IMR-90 (cell line): ENCODE results near the gene ABHD17B.

ENCODE experiments used
- BHLHE40 ChIP-seq: fragments of 150-350 bp; IDR thresholded peaks from 2 replicates; pipeline ENCODE4 v1.6.1; 2016; ENCODE audit warnings: mild to moderate bottlenecking, low read depth, low read length
- MAFK ChIP-seq: IDR thresholded peaks from 2 replicates; pipeline ENCODE4 v1.6.1; 2012; ENCODE audit warnings: low read depth, low read length, improper control_type of control experiment
- POLR2A ChIP-seq: IDR thresholded peaks from 2 replicates; pipeline ENCODE4 v1.6.1; 2012; ENCODE audit warnings: mild to moderate bottlenecking, low read depth, low read length
- RAD21 ChIP-seq: IDR thresholded peaks from 2 replicates; pipeline ENCODE4 v1.6.1; 2012; ENCODE audit warnings: low read length, improper control_type of control experiment
- RFX5 ChIP-seq: IDR thresholded peaks from 2 replicates; pipeline ENCODE4 v1.8.0; 2012; ENCODE audit warnings: low read depth, mild to moderate bottlenecking, low read length, moderate library complexity
- SMC3 ChIP-seq: fragments of 150-350 bp; IDR thresholded peaks from 2 replicates; pipeline ENCODE4 v1.6.1; 2016; ENCODE audit warnings: low read depth, mild to moderate bottlenecking, antibody characterized with exemption, low read length, moderate library complexity
- TF ChIP-seq, protein P1 (sequence below): conservative IDR thresholded peaks from 2 replicates; pipeline ENCODE4 v1.5.1; 2012; ENCODE audit warnings: mild to moderate bottlenecking, low read depth, low read length, improper control_type of control experiment
- TF ChIP-seq, protein P2 (sequence below): fragments of 150-350 bp; IDR thresholded peaks from 2 replicates; pipeline ENCODE4 v1.6.1; 2017; ENCODE audit warnings: mild to moderate bottlenecking, antibody characterized with exemption, low read length, low read depth

- TF ChIP-seq, protein P1, sequence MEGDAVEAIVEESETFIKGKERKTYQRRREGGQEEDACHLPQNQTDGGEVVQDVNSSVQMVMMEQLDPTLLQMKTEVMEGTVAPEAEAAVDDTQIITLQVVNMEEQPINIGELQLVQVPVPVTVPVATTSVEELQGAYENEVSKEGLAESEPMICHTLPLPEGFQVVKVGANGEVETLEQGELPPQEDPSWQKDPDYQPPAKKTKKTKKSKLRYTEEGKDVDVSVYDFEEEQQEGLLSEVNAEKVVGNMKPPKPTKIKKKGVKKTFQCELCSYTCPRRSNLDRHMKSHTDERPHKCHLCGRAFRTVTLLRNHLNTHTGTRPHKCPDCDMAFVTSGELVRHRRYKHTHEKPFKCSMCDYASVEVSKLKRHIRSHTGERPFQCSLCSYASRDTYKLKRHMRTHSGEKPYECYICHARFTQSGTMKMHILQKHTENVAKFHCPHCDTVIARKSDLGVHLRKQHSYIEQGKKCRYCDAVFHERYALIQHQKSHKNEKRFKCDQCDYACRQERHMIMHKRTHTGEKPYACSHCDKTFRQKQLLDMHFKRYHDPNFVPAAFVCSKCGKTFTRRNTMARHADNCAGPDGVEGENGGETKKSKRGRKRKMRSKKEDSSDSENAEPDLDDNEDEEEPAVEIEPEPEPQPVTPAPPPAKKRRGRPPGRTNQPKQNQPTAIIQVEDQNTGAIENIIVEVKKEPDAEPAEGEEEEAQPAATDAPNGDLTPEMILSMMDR = no peak
- no peak for TF ChIP-seq RFX5
- TF ChIP-seq, protein P2, sequence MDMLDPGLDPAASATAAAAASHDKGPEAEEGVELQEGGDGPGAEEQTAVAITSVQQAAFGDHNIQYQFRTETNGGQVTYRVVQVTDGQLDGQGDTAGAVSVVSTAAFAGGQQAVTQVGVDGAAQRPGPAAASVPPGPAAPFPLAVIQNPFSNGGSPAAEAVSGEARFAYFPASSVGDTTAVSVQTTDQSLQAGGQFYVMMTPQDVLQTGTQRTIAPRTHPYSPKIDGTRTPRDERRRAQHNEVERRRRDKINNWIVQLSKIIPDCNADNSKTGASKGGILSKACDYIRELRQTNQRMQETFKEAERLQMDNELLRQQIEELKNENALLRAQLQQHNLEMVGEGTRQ = no peak
- TF ChIP-seq BHLHE40 = no peak
- TF ChIP-seq MAFK = no peak
- TF ChIP-seq POLR2A = no peak
- TF ChIP-seq SMC3 = no peak
- TF ChIP-seq RAD21 = no peak
Observed at GRCh38 chr9:71916834-71917534, 6.0 kb upstream of the ABHD17B start.
